Endothelial cell of umbilical vein (primary cell): ENCODE results near the gene NIPBL. TPM values are rescaled to one million over a fixed set of nuclear protein-coding genes. Genes with fewer than 3 reads are reported as not detected.

Experiments used
- BruUV-seq: library from RNA; stranded (reverse); fragments of 400-500 nt; replicated peaks from 2 replicates; lab custom pipeline; 2021; lab: Mats Ljungman, UMichigan
- CTCF ChIA-PET: fragments of 300-600, 350-600 bp; sonication (Branson Sonifier 250); formaldehyde crosslinking; loops from one replicate; lab custom pipeline; 2021; ENCODE audit warnings: antibody characterized with exemption, inconsistent platforms; lab: Charles Lee
- POLR2A ChIA-PET: fragments of 300-600, 350-600 bp; sonication (Branson Sonifier 250); formaldehyde crosslinking; loops from one replicate; lab custom pipeline; 2021; ENCODE audit warnings: antibody characterized with exemption, inconsistent platforms; lab: Charles Lee
- DNase-seq: peaks from one replicate; pipeline ENCODE4 v3.0.0-alpha.2; 2011; ENCODE audit warnings: low read depth, low spot score
- FAIRE-seq: peaks from 2 replicates; lab custom pipeline; 2011; peaks lifted over from hg19 to GRCh38; lab: Jason Lieb, UNC
- H2AFZ ChIP-seq: 2 replicates; pipeline ENCODE4 v1.6.0; 2012; ENCODE audit warnings: low read depth, low read length, control low read depth, inconsistent platforms
- H3K27ac ChIP-seq: 2 replicates; pipeline ENCODE4 v1.5.1; 2011; ENCODE audit warnings: low read depth, mild to moderate bottlenecking, control low read depth, low read length, moderate library complexity; ENCODE audit not compliant: insufficient read depth
- H3K27me3 ChIP-seq, 2 experiments: 2 replicates each; pipeline versions ENCODE4 v1.6.0 to v1.6.1; 2011; ENCODE audit warnings: low read length in 2 of 2, mixed read lengths in 1 of 2; ENCODE audit not compliant: control insufficient read depth in 2 of 2, insufficient read depth in 2 of 2
- H3K36me3 ChIP-seq, 2 experiments: 2 replicates in 1 of 2; 3 replicates in 1 of 2; pipeline ENCODE4 v1.5.1; 2011; ENCODE audit warnings: low read length in 2 of 2, mild to moderate bottlenecking in 1 of 2, moderate library complexity in 1 of 2; ENCODE audit not compliant: control insufficient read depth in 2 of 2, insufficient read depth in 2 of 2; ENCODE audit errors: extremely low read depth in 1 of 2
- H3K4me1 ChIP-seq: 3 replicates; pipeline ENCODE4 v1.5.1; 2011; ENCODE audit warnings: mild to moderate bottlenecking, low read length; ENCODE audit not compliant: control insufficient read depth, insufficient read depth; ENCODE audit errors: extremely low read depth
- H3K4me2 ChIP-seq: 2 replicates; pipeline ENCODE4 v1.6.1; 2011; ENCODE audit warnings: low read length, control low read depth, mixed read lengths; ENCODE audit not compliant: insufficient read depth
- H3K4me3 ChIP-seq, 3 experiments: fragments of 200-600 bp in 1 of 3; sonication (generic), shearing (Covaris generic) in 1 of 3; replicated peaks in 1 of 3; 2 replicates each; pipeline ENCODE4 v1.5.1; 2011 to 2016; ENCODE audit warnings: control low read depth in 3 of 3, low read length in 3 of 3, mild to moderate bottlenecking in 2 of 3, inconsistent platforms in 1 of 3, low read depth in 1 of 3, moderate library complexity in 1 of 3; ENCODE audit not compliant: insufficient read depth in 1 of 3
- H3K79me2 ChIP-seq: 2 replicates; pipeline ENCODE4 v1.6.0; 2012; ENCODE audit warnings: low read length, inconsistent platforms; ENCODE audit not compliant: control insufficient read depth, insufficient read depth
- H3K9ac ChIP-seq: replicated peaks from 2 replicates; pipeline ENCODE3; 2011; ENCODE audit warnings: low read length, control low read depth; ENCODE audit not compliant: insufficient read depth; ENCODE audit errors: extremely low read depth
- H3K9me1 ChIP-seq: replicated peaks from 3 replicates; pipeline ENCODE4 v1.6.0; 2011; ENCODE audit warnings: mild to moderate bottlenecking, low read length; ENCODE audit not compliant: control insufficient read depth, insufficient read depth; ENCODE audit errors: extremely low read depth
- H3K9me3 ChIP-seq: replicated peaks from 2 replicates; pipeline ENCODE4 v1.5.1; 2012; ENCODE audit warnings: low read length, inconsistent platforms; ENCODE audit not compliant: control insufficient read depth, insufficient read depth
- H4K20me1 ChIP-seq: replicated peaks from 2 replicates; pipeline ENCODE3; 2011; ENCODE audit warnings: mild to moderate bottlenecking, low read length; ENCODE audit not compliant: control insufficient read depth, insufficient read depth; ENCODE audit errors: extremely low read depth
- CTCF ChIP-seq, 2 donors: IDR thresholded peaks; 1 replicate in 1 of 2; 2 replicates in 1 of 2; pipeline ENCODE4 v1.5.1; 2011; ENCODE audit warnings: low read length in 2 of 2, mild to moderate bottlenecking in 2 of 2, moderate library complexity in 2 of 2, control low read depth in 1 of 2, inconsistent platforms in 1 of 2, low read depth in 1 of 2; ENCODE audit not compliant: insufficient read depth in 1 of 2; ENCODE audit errors: extremely low read depth in 1 of 2
- EZH2 ChIP-seq: IDR thresholded peaks from 2 replicates; pipeline ENCODE4 v1.6.1; 2012; ENCODE audit warnings: borderline replicate concordance, low read depth, mild to moderate bottlenecking, moderate library complexity, low read length, inconsistent platforms; ENCODE audit not compliant: severe bottlenecking
- FOS ChIP-seq: IDR thresholded peaks from 2 replicates; pipeline ENCODE4 v1.6.1; 2011; ENCODE audit warnings: mild to moderate bottlenecking, low read length, moderate library complexity, borderline replicate concordance; ENCODE audit not compliant: insufficient read depth
- GATA2 ChIP-seq: IDR thresholded peaks from 2 replicates; pipeline ENCODE4 v1.7.0; 2011; ENCODE audit warnings: low read depth, mild to moderate bottlenecking, moderate library complexity, mixed read lengths, low read length; ENCODE audit not compliant: insufficient read length, insufficient read depth
- JUN ChIP-seq: IDR thresholded peaks from 2 replicates; pipeline ENCODE4 v1.6.1; 2011; ENCODE audit warnings: borderline replicate concordance, low read depth; ENCODE audit not compliant: insufficient read length, insufficient read depth
- MYC ChIP-seq: IDR thresholded peaks from one replicate; pipeline ENCODE4 v1.6.1; 2011; ENCODE audit warnings: mild to moderate bottlenecking, low read depth, low read length
- POLR2A ChIP-seq: IDR thresholded peaks from 2 replicates; pipeline ENCODE4 v1.6.1; 2012; ENCODE audit warnings: low read depth, mild to moderate bottlenecking, control low read depth, low read length
- POLR2AphosphoS5 ChIP-seq: IDR thresholded peaks from 2 replicates; pipeline ENCODE4 v1.6.1; 2012; ENCODE audit warnings: low read depth, mild to moderate bottlenecking, control low read depth, low read length, moderate library complexity; ENCODE audit not compliant: insufficient read depth
- dilution Hi-C: fragments of 300-500 bp; cut with MboI; formaldehyde crosslinking; loops from one replicate; pipeline ENCODE4 v1.15.0; 2019; ENCODE audit warnings: low sequenced_read_pairs; ENCODE audit not compliant: extremely low pct_ligation_motif_present
- intact Hi-C: fragments of 100-400 bp; cut with micrococcal nuclease; formaldehyde crosslinking; loops from one replicate; pipeline ENCODE4 v1.10.0; 2022
- polyA plus RNA-seq, 4 experiments: library from polyadenylated mRNA; depleted of rRNA in 3 of 4; stranded (reverse) in 3 of 4; unstranded in 1 of 4; fragments of >200 nt; gene quantifications; 2 replicates each; pipeline versions ENCODE4 v1.2.1 to v1.2.3, GENCODE V29; 2011 to 2012; ENCODE audit warnings: missing spikeins in 1 of 4
- total RNA-seq: library from RNA; stranded (reverse); gene quantifications from 2 replicates; pipeline ENCODE4 v1.2.3, GENCODE V29; 2021
- TF ChIP-seq, protein P1 (sequence below): IDR thresholded peaks from 2 replicates; pipeline ENCODE4 v1.6.1; 2011; ENCODE audit not compliant: insufficient read depth, insufficient read length

The NIPBL gene
- total and polyA plus RNA-seq, 2 donors (not counting 3 experiments of a cell fraction or from before 2014, with no cell fraction given), result 15.5 to 50.7 TPM

- CTCF ChIA-PET, result interaction anchor here (0.9 to 2.1 kb wide), 3 partner anchors 15 to 53 kb away, joined by 3 to 9 read pairs (median 7); partner anchors contain the start of gene NIPBL
Observed at GRCh38 chr5:36929438-36929837, 52.9 kb downstream of the NIPBL start.

More at GRCh38 chr5:36929438-36929837, 52.9 kb downstream of the NIPBL start:
- Histone ChIP-seq H3K79me2 (peaks cover 95% of the 10 kb centered on the region), H3K9ac (no peak overlapping the region), H3K9me1 (peaks cover 3% of the 10 kb centered on the region), H3K36me3 (no peaks in the 10 kb centered on the region), H2AFZ (no peak overlapping the region), H3K4me3 (no peak overlapping the region), H4K20me1 (peaks cover 27% of the 10 kb centered on the region), H3K4me2 (no peak overlapping the region), H3K9me3 (no peaks in the 10 kb centered on the region), H3K27ac (no peak overlapping the region), H3K4me1 (peaks cover 16% of the 10 kb centered on the region), H3K27me3 (no peaks in the 10 kb centered on the region)
- intact Hi-C loops (no loop called here), dilution Hi-C loops (no loop called here)
- DNase-seq (no peak), FAIRE-seq (no peak)
- no TSS peak for BruUV-seq
- POLR2A ChIA-PET, result no interaction called here
- TF ChIP-seq GATA2, result no peak
- no peak for TF ChIP-seq POLR2AphosphoS5
- TF ChIP-seq POLR2A, result no peak
- no peak for TF ChIP-seq EZH2
- no peak for TF ChIP-seq JUN
- TF ChIP-seq, protein P1, sequence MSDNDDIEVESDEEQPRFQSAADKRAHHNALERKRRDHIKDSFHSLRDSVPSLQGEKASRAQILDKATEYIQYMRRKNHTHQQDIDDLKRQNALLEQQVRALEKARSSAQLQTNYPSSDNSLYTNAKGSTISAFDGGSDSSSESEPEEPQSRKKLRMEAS, result no peak
- no peak for TF ChIP-seq MYC
- no peak for TF ChIP-seq FOS
- TF ChIP-seq CTCF (IDR thresholded peaks at IDR 0.05; ENCODE audit: extremely low read depth in 1 of 2, insufficient read depth in 1 of 2, low read depth in 1 of 2, low read length in 2 of 2), result no peak
